ENCODE data around the gene SRCAP. TPM values are rescaled to one million over a fixed set of nuclear protein-coding genes. Genes with fewer than 3 reads are reported as not detected.

Gene SRCAP
- total RNA-seq, 4 donors from 2014 or later: 20.6 to 57.4 (median 36.0) TPM

GRCh38 chr16:30757316-30757715 lies 58.3 kb downstream of the SRCAP start:
- Histone ChIP-seq H3K4me1 (peaks cover 0 to 14% (median 8%) of the 10 kb centered on the region in 3 donors), H3K27me3 (no peaks in the 10 kb centered on the region), H3K9me3 (no peaks in the 10 kb centered on the region), H3K27ac (no peak overlapping the region), H3K36me3 (peaks cover 0 to 66% of the 10 kb centered on the region in 2 donors), H3K4me3 (no peak overlapping the region)
- TF ChIP-seq CTCF (IDR thresholded peaks at IDR 0.05): no peak
- TF ChIP-seq POLR2AphosphoS5 (IDR thresholded peaks at IDR 0.05): no peak
- no peak for TF ChIP-seq EP300 (IDR thresholded peaks at IDR 0.05)
- no peak for ATAC-seq
- WGBS, 2 donors (ENCODE audit: low coverage in 1 of 2): 50 to 67% methylated on average over 1 to 4 of the region's 7 CpGs

DNA sequence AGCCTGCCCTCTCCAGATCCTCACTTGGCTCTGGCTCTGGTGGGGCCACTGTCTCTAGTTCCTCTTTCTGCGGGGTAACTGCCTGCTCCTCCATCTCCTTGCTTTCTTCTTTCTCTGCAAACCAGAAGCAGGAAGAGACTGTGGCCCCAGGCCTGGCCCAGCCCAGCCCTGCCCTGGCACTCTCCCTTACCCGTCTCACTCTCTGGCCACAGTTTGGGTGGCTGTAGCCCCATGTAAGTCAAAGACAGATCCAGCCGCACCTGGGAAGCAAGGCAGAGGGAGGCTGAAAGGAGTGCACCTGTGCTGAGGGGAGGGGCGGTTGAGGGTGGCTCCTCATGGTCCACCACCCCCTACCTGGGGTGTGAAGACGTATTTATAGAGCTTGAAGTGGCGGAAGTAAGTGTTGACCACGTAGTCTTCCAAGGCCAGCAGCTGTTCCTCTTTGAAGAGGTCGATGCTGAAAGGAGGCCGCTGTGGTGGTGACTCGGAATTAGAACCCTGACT lies 60.1 kb downstream of the SRCAP start:
- ATAC-seq: no peak
- H3K36me3 ChIP-seq: peaks cover 0 to 59% of the 10 kb centered on the region in 2 donors
- H3K27me3 ChIP-seq: no peaks in the 10 kb centered on the region
- H3K4me1 ChIP-seq: peaks cover 5 to 31% (median 21%) of the 10 kb centered on the region in 3 donors
- no peak overlapping the region for H3K4me3 ChIP-seq
- WGBS, 2 donors (ENCODE audit: low coverage in 1 of 2): 68 to 76% methylated on average over 4 to 6 of the region's 10 CpGs
- peak overlapping the region in 1 of 4 donors; percentile 13 for H3K27ac ChIP-seq
- H3K9me3 ChIP-seq: no peaks in the 10 kb centered on the region
- TF ChIP-seq POLR2AphosphoS5 (IDR thresholded peaks at IDR 0.05): no peak
- TF ChIP-seq CTCF (IDR thresholded peaks at IDR 0.05): no peak
- no peak for TF ChIP-seq POLR2A (IDR thresholded peaks at IDR 0.05)
- TF ChIP-seq EP300 (IDR thresholded peaks at IDR 0.05): no peak

DNA sequence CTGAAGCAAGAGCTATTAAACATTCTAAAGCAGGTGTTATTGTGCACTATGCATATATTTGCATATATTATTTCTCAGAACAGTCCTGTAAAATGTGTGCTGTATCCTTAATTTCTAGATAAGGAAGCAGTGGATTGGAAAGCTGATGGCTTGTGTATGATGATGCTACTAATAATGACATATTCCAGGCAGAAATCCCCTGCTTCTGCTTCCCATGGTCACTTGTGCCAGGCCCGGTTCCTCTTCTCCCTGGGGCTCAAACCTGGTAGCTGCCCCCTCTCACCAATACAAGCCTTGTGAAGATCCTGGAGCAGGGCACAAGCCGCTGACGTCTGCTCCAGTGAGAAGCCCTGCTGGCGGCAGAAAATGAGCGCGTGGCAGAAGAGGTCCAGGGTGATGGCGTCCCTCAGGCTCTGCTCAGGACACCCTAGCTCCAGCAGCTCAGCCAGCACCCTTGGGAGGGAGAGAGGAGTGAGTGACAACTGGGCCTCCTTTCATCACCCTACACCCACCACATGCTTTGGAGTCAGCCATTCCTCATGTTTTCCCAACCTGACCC lies 61.1 kb downstream of the SRCAP start:
- H3K4me3 ChIP-seq: no peak overlapping the region
- no peak overlapping the region for H3K27ac ChIP-seq
- no peaks in the 10 kb centered on the region for H3K27me3 ChIP-seq
- WGBS, 2 donors (ENCODE audit: low coverage in 1 of 2): 80% methylated on average over 1 of the region's 7 CpGs
- H3K9me3 ChIP-seq: no peaks in the 10 kb centered on the region
- H3K4me1 ChIP-seq: peaks cover 5 to 40% (median 21%) of the 10 kb centered on the region in 3 donors
- H3K36me3 ChIP-seq: peaks cover 0 to 59% of the 10 kb centered on the region in 2 donors
- TF ChIP-seq CTCF (IDR thresholded peaks at IDR 0.05) (no peak), EP300 (IDR thresholded peaks at IDR 0.05) (no peak), POLR2AphosphoS5 (IDR thresholded peaks at IDR 0.05) (no peak), POLR2A (IDR thresholded peaks at IDR 0.05) (no peak)
- ATAC-seq: no peak

GRCh38 chr16:30760577-30761426 lies 61.8 kb downstream of the SRCAP start:
- Histone ChIP-seq H3K36me3 (peaks cover 0 to 59% of the 10 kb centered on the region in 2 donors), H3K4me3 (peak overlapping the region; percentile 68 to 79), H3K27me3 (no peaks in the 10 kb centered on the region), H3K27ac (peak overlapping the region in 3 of 4 donors; percentile 87 to 92 (median 92)), H3K9me3 (no peaks in the 10 kb centered on the region), H3K4me1 (peaks cover 5 to 40% (median 21%) of the 10 kb centered on the region in 3 donors)
- TF ChIP-seq CTCF (IDR thresholded peaks at IDR 0.05) (no peak), EP300 (IDR thresholded peaks at IDR 0.05) (no peak), POLR2A (IDR thresholded peaks at IDR 0.05) (no peak), POLR2AphosphoS5 (IDR thresholded peaks at IDR 0.05) (no peak)
- 24 to 51% methylated on average over 11 to 12 of the region's 26 CpGs for WGBS, 2 donors (ENCODE audit: low coverage in 1 of 2)
- no peak for ATAC-seq
